Stimulated activated naive CD4-positive, alpha-beta T cell treated with Interleukin-2 at 50 U/mL for 16 hours (primary cell): Measurements from ENCODE around the gene TRIM24.

Experiments used
- DNase-seq: peaks from one replicate; lab custom pipeline; 2025; lab: John Stamatoyannopoulos, UW

Gene TRIM24

DNA sequence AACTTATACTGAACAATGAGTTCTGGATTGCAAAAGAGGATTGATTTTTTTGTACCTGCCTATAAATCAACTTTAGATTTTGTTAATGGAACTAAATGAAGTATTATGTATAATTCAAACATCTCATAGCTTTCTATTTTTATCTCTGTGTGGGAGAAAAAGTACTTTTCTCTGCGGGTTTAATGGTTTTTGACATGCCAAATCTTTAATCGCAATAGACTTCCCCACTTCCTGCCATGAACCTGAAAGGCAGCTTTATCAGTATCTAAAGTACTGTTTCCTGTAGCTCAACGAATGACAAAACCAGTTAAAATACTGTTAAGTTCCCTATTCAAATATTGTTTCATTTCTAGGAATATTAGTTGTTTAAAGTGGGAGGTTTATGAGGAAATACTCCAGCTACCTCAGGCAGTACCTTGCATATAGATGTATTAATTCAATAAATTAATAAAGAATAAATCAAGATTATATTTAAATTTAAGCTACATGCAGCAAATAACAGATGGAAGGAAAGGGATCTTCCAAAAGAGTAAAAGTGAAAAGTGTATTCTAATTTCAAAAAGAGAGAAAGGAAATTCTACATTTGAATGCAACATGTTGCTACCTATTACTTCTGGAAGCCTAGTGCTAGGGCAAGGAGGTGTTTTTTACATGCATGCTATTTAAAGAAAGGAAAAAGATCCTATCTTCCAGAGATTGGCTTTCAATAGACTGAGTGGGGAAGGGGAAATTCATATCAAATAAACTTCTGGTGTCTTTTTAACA lies 165.2 kb downstream of the TRIM24 start:
- no peak for DNase-seq

GRCh38 chr7:138625849-138626230 lies 165.8 kb downstream of the TRIM24 start:
- DNase-seq: no peak

- DNase-seq: no peak
These were observed 166.8 kb downstream of the TRIM24 start for GRCh38 chr7:138626846-138627245.

GRCh38 chr7:138627361-138627760 lies 167.3 kb downstream of the TRIM24 start:
- no peak for DNase-seq

GRCh38 chr7:138630059-138630610 lies 170.1 kb downstream of the TRIM24 start:
- DNase-seq: no peak

DNA sequence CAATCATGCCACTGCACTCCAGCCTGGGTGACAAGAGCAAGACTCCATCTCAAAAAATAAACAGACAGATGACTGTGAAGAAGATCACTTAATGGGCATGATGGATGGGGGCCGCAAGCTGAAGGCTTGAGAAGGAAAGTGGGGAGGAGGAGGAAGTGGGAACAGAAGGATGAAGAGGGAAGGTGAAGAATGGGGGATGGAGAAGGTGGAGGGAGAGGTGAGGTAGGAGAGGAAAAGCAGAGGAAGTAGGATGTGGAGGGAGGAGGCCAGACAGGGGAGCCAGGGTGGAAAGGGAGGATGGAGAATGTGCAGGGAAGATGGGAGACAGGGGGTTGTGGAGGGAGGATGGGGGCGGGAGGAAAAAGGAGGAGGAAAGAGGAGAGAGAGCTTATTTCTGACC lies 172.3 kb downstream of the TRIM24 start:
- DNase-seq: no peak

DNA sequence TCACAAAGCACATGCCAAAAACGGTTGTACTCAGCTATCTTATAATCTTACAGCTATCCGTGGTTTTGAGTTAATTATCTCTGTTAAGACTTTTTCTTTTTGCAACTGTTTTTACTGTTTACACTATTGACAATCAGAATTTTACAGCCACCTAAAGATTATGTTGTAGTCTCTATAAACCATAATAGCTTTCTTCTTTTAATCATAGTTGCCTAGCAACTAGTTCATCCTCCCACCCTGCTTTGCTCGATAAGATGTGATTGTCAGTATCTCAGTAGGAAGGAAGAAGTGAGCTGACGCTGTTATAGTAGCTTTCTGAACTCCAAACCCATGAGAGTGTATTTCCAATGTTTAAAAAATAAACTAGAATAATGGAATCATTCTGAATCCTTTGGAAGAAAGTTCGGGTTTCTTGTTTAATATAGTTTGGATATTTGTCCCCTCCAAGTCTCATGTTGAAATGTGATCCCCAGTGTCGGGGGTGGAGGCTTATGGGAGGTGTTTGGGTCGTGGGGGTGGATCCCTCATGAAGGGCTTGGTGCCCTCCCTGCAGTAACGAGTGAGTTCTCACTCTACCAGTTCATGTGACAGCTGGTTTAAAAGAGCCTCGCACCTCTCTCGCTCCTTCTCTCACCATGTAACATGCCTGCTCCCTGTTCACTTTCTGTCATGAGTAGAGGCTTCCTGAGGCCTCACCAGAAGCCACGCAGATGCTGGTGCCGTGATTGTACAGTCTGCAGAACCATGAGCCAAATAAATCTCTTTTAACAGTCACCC lies 173.0 kb downstream of the TRIM24 start:
- DNase-seq: no peak
